Measurements from ENCODE around the gene CD47. TPM values are rescaled to one million over a fixed set of nuclear protein-coding genes. Genes with fewer than 3 reads are reported as not detected.

CD47 gene
- total and polyA plus RNA-seq, 12 donors, result 17.9 to 76.3 (median 47.6) TPM

DNA sequence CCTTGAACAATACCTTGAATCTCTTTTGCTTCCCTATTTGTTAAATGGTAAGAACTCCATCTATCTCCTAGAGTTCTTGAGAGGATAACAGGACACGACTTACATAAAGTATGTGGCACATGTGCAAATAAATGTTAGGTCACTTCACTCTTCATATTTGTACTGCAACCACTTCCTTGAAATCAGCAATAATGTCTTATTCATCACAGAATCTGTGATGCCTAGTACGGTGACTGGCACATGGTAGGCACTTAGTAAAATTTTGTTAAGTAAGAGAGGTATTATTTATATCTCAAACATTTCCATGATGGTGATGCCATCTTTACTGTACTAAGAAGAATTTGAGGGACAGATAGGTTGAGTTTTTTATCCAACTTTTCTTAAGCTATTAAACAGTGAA, 14.3 kb downstream of the CD47 start:
- TF ChIP-seq, protein P1, sequence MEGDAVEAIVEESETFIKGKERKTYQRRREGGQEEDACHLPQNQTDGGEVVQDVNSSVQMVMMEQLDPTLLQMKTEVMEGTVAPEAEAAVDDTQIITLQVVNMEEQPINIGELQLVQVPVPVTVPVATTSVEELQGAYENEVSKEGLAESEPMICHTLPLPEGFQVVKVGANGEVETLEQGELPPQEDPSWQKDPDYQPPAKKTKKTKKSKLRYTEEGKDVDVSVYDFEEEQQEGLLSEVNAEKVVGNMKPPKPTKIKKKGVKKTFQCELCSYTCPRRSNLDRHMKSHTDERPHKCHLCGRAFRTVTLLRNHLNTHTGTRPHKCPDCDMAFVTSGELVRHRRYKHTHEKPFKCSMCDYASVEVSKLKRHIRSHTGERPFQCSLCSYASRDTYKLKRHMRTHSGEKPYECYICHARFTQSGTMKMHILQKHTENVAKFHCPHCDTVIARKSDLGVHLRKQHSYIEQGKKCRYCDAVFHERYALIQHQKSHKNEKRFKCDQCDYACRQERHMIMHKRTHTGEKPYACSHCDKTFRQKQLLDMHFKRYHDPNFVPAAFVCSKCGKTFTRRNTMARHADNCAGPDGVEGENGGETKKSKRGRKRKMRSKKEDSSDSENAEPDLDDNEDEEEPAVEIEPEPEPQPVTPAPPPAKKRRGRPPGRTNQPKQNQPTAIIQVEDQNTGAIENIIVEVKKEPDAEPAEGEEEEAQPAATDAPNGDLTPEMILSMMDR (IDR thresholded peaks at IDR 0.05), result no peak
- no peaks in the 10 kb centered on the region for H3K9me3 ChIP-seq
- H3K4me3 ChIP-seq, result no peak overlapping the region
- peaks cover 0 to 60% (median 5%) of the 10 kb centered on the region in 9 donors for H3K36me3 ChIP-seq
- no peaks in the 10 kb centered on the region for H3K27me3 ChIP-seq
- ATAC-seq, result no peak
- H3K27ac ChIP-seq, result no peak overlapping the region
- DNase-seq, result no peak
- WGBS, 2 donors, result 83 to 85% methylated on average over 2 of the region's 2 CpGs
- intact Hi-C loops (cut with DNase I), result no loop called here
- H3K4me1 ChIP-seq, result peaks cover 0 to 52% (median 0%) of the 10 kb centered on the region in 9 donors

DNA sequence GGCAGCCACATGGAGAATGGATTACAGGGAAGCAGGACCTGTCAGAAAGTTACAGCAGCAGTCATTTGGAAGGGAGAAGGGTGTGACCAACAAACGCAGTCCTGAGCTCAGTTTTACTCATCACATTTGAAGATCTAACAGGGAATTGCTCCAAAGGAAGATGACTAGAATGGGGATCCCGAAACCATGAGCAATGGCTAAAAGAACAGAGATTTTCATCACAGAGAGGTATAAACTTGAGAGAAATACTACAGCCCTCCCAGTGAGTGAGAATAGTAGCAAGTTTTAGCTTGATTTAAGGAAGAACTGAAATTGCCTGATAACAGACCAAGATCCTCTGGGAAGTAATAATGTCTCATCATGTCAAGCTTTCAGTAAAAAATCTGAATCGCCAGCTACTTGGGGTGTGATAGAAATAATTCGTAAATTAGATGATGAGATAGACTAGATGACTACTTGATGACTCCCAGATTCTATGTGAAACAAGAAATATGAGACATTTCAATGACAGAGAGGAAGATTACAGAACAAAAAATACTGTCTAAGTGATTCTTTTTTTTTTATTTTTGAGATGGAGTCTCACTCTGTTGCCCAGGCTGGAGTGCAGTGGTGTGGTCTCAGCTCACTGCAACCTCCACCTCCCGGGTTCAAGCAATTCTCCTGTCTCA, 16.9 kb downstream of the CD47 start:
- H3K4me3 ChIP-seq, result no peak overlapping the region
- ATAC-seq (no peak), DNase-seq (no peak)
- no peaks in the 10 kb centered on the region for H3K9me3 ChIP-seq
- WGBS, 2 donors, result 88 to 91% methylated on average over 5 of the region's 5 CpGs
- H3K27me3 ChIP-seq, result no peaks in the 10 kb centered on the region
- H3K4me1 ChIP-seq, result peaks cover 0 to 45% (median 0%) of the 10 kb centered on the region in 9 donors
- no peak overlapping the region for H3K27ac ChIP-seq
- peaks cover 0 to 73% (median 5%) of the 10 kb centered on the region in 9 donors for H3K36me3 ChIP-seq
- TF ChIP-seq, protein P1 (IDR thresholded peaks at IDR 0.05), result no peak
- intact Hi-C loops (cut with DNase I), result no loop called here

DNA sequence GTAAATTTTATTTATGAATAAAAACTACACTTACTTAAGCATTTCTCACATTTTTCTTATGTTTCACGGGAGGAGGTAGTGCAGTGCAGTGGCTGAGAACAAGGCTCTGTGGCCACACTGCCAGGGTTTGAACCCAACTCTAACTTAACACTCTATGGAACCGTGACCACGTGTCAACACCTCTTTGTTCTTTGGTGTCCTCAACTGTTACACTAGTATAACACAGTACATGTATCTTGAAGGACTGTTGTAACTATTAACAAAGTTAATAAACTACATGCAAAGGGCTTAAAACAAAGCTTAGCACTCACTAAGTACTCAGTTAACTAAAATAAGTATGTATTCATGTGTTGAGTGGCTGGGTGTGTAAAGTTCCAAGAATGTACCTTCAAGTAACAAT, 19.5 kb downstream of the CD47 start:
- Histone ChIP-seq H3K9me3 (no peaks in the 10 kb centered on the region), H3K27ac (no peak overlapping the region), H3K36me3 (peaks cover 0 to 73% (median 0%) of the 10 kb centered on the region in 9 donors), H3K4me1 (peaks cover 0 to 24% (median 5%) of the 10 kb centered on the region in 9 donors), H3K27me3 (no peaks in the 10 kb centered on the region), H3K4me3 (no peak overlapping the region)
- ATAC-seq, result no peak
- TF ChIP-seq, protein P1 (IDR thresholded peaks at IDR 0.05), result no peak
- 86 to 92% methylated on average over 3 of the region's 3 CpGs for WGBS, 2 donors
- intact Hi-C loops (cut with DNase I), result no loop called here
- no peak for DNase-seq

DNA sequence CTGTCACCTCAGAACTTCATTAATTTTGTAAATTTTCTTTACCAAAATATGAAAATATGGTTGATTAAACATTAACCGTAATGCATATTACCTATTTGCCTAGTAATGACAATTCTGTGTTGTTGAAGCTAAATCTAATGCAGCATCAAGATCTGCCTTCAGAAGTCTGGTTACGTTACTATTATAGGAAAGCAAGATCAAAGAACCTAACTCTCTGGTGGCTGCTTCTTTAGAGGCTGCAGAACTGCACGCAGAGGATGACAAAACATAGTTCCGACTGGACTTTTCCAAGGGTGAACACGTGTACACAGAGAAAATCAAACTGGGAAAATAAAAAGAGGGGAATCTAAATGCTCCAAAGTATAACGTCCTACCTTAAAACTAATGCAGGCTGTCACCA, 20.5 kb downstream of the CD47 start:
- no peak for DNase-seq
- intact Hi-C loops (cut with DNase I), result no loop called here

More for the DNA sequence above, 20.5 kb downstream of the CD47 start:
- Histone ChIP-seq H3K27me3 (no peaks in the 10 kb centered on the region), H3K36me3 (peaks cover 0 to 74% (median 0%) of the 10 kb centered on the region in 9 donors), H3K27ac (no peak overlapping the region), H3K4me1 (peaks cover 0 to 19% (median 5%) of the 10 kb centered on the region in 9 donors), H3K9me3 (no peaks in the 10 kb centered on the region), H3K4me3 (no peak overlapping the region)
- no peak for ATAC-seq
- 77 to 78% methylated on average over 6 of the region's 6 CpGs for WGBS, 2 donors
- TF ChIP-seq, protein P1 (IDR thresholded peaks at IDR 0.05), result no peak
